GM21576 (cell line): ENCODE data around the gene SLC25A21.
"Not testable (repeated sequence)": the region's sequence is repeated elsewhere in the genome, so short reads cannot be mapped to it uniquely, and the experiment has no call there.

ENCODE experiments used
- ATAC-seq: cut with Tn5 transposase; IDR thresholded peaks from one replicate; pipeline ENCODE4 v1.9.1; 2021; ENCODE audit warnings: mild to moderate bottlenecking, moderate library complexity; ENCODE audit not compliant: unreplicated experiment

SLC25A21 gene

DNA sequence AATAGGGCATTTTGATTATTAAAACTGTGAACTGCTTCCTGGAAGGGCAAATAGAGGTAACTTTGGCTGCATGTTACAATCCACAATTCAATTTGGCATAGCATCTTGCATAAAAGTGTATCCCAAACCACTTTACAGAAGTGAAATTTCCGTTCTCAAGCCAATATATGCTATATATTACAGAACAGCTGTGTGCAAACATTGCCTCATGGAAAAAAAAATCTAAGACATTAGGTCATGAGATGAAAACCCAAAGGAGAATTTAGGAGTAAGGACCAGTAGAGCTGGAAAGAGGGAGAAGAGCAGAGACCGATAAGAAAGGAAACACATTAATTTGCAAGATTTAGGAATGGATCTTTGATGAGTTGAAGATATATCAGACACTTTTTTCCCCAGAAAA, 271.6 kb downstream of the SLC25A21 start:
- ATAC-seq = no peak

- not testable (repeated sequence) for ATAC-seq
Observed at GRCh38 chr14:36896300-36896699, 276.1 kb downstream of the SLC25A21 start.

GRCh38 chr14:36884049-36884448, 288.4 kb downstream of the SLC25A21 start:
- no peak for ATAC-seq

GRCh38 chr14:36880276-36880675, 292.1 kb downstream of the SLC25A21 start:
- ATAC-seq = no peak

GRCh38 chr14:36879558-36879957, 292.8 kb downstream of the SLC25A21 start:
- no peak for ATAC-seq

DNA sequence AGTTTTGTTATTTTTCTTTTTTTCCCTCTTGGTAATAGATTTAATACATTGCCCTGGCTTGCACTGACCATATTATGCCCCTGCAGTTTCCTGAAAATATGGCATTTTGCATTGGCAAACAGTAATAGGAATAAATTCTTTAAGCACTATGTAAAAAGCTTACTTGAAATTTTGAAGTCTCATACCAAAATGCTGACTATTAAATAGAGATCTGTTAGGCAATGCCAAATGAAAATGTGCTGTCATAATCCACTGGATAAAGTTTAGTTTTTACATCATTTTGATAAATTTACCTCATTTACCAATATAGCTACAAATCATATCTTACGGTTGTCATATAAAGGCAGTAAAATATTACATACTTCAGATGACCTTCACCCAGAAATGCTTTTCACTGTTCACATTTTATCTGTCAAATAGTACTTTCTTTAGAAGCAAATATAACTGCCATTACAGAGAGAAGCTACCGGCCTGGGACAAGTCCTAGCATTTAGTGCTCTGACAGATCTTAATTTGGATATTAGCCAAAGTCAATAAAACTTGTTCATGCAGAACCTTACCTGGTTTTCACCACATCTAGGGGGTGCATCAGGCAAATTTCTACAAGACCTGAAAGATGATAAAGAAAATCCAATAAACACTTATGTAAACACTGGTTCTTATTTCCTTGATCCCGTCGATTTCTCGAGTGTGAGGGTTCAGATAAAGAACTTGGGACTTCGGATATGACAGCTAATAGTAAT, 297.8 kb downstream of the SLC25A21 start:
- ATAC-seq = no peak

- no peak for ATAC-seq
Observed at GRCh38 chr14:36870776-36871175, 301.6 kb downstream of the SLC25A21 start.

DNA sequence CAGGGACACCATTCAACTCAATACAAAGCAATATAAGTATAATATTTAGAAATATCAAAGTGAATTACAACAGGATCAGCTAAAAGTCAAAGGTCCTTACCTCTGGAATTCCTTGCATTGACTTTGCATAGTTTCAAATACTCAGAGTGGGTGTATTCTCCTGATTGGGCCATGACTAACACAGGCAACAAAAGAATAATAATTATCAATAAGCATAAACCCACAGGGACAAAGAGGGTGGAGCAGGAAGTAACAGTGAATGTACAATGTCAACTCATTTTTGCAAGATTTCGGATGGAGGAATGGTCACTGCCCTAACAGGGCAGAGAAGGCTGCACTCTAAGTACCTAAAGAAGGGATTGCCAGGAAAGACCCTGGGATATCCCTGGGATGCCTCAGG, 303.3 kb downstream of the SLC25A21 start:
- ATAC-seq = no peak

DNA sequence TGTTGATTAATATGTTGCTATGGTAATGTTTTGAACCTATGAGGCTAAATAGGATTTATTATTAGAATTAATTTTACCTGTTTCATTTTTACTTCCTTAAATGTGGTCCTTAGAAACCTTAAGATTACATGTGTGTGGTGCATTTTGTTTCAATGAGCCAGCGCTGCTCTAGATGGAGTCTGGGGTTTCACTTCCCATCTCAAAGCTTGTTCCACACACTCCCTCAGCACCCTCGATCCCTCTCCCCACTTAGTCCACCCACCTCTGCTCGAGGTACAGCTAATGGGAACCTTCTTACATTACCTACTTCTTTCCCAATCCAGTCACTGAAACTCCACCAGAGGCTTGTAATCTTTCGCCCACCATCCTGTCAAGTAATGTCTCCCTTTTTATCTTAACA, 305.5 kb downstream of the SLC25A21 start:
- ATAC-seq = no peak

DNA sequence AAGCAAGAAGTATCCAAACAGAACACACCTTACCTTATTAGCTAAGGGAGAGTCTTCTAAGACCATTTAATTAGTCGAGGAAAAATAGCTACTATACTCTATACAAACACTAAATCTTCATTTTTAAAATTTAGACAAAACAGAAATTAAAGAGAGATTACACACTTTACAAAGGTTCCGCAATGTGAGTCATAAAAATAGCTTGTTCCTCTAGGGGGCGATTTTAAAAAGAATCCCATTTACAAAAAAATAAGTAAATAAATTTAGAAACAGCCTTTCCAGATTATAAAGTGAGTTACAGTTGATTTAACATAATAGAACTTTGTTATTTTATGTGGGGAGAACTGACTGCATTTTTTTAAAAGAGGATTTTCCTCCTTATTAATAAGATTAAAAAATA, 309.1 kb downstream of the SLC25A21 start:
- ATAC-seq = no peak

- not testable (repeated sequence) for ATAC-seq
Observed at GRCh38 chr14:36862237-36862636, 310.2 kb downstream of the SLC25A21 start.

GRCh38 chr14:36860831-36861230, 311.6 kb downstream of the SLC25A21 start:
- no peak for ATAC-seq

DNA sequence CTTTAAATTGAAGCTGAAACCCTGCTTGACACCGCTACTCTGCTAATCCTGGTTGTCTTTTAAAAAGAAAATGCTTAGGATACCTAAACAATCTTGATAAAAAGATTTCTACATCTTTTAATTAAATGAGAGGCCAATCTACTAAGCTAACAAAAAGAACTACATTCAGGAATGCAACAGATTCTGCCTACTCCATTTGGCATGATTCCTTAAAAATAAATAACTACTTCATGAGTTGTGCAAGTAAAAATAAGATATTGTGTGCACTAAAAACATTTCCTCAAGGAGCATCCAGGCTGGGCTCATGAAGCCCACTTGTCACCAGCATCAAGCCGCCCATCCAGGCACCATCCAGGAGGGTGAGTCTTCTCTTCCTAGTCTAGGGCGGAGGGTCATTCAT, 313.3 kb downstream of the SLC25A21 start:
- ATAC-seq = no peak

DNA sequence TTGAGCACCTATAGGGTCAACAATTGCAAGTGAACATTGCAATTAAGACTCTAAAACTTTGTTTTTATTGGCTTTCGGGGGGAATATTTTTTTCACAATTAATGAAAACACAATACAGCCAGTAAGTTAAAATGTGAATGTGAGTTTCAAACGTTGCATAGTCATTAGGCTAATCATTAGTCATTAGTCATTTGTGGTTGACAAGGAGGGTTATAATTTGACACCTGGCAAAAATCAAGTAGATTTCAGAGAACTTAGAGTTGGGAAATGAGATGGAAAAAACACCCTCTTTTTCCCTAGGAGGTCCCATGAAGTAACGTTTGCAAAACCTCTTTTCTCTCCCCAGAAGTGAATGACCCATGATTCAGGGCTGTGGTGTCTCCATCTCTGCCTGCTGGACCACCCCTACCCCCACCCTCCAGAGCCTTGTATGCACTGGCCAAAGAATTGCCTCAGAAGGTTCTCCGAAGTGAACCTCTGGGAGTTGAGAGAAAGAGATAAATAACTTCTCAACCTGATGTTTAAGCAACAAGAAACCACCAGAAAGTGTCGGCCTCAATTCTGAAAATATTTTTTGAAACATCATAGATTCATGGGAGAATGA, 314.5 kb downstream of the SLC25A21 start:
- no peak for ATAC-seq

- ATAC-seq = no peak
Observed at GRCh38 chr14:36857136-36857535, 315.3 kb downstream of the SLC25A21 start.

DNA sequence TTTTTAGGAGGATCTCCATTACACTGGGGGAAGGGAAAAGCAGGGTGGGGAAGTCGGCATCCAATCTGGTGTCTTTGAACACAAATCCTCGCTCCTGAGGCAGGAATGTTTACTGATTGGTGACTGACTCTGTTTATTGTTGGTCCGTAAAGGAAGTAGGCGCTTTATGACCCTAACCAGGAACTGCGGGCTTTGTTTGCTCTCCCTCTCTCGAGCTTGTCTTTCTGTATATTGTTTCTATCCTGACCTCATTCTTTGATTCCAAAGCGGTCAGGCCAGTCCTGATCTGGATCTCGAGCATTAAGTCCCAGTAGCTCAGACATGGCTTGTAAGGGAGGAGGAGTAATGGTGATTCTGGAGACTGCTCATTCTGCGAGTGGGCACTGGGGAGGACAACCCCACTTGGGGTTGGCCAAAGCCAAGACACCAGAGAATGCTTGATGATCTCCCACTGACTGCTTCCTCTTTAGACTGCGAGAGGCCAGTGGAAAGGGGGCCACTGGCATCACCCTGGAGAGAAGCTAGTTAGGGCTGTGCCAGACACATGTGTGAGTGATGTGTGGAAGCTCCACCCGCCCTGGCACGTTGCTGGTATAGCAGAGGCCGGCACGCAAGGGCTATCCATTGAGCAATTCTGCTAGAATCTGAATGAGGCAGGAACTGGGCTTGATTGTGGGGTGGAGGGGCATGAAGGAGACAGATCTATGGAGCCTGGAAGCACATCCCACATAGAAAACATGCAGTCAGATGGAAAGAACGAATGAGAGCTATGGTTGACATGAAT, 316.1 kb downstream of the SLC25A21 start:
- no peak for ATAC-seq

- ATAC-seq = no peak
Observed at GRCh38 chr14:36855396-36855795, 317.0 kb downstream of the SLC25A21 start.

- ATAC-seq = no peak
Observed at GRCh38 chr14:36852981-36853691, 319.3 kb downstream of the SLC25A21 start.

- ATAC-seq = no peak
Observed at GRCh38 chr14:36848213-36848612, 324.2 kb downstream of the SLC25A21 start.

DNA sequence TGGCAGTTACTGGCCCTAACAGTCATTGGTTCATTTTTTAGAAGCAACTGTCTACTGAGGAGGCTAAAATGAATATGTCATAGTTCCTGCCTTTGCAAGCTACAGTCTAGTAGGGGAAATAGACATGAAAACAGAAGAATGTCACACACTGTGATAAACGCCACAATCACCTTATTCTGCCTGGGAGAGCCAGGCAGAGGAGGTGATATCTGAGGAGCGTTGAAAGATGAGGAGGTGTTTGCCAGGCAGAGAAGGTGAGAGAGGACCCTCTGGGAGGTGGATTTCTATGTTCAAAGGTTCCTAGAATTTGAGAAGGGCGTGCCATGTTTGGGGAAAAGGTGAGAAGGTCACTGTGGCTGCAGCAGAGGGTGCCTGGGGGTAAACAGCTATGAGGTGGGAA, 325.0 kb downstream of the SLC25A21 start:
- ATAC-seq = no peak

DNA sequence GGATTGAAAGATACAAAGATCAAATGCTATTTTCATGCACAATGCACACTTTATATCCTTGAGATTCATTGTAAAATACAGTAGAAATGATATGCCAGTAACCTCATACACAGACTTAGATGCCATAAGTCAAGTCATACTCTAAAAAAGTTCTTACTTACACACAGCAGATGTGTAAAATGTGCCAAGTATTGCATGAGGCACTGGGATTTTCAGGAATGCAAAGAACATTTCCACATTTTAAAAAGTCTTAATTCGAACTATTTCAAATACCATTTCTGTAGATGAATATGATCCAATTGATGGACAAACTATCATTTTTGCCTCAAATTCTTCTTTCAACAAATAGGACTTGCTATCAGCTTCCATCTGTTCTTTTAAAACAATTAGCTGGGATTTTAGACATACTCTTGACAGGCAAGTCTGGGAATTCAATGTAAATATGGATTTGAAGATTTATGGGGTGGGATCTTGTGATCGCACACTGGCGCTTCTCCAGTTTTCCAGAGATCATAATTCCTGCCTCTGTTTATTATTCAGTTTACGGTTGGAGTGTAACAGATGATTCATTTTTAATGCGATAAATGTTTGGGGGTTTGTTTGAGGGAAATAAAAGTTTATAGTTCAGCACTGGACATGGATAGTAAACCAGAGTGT, 326.9 kb downstream of the SLC25A21 start:
- ATAC-seq = no peak
